DND-41 (cell line): ENCODE results near the gene SLC10A7.

Experiments used
- EZH2 ChIP-seq: IDR thresholded peaks from 3 replicates; pipeline ENCODE4 v1.6.1; 2012; ENCODE audit warnings: borderline replicate concordance, low read depth, mild to moderate bottlenecking, moderate library complexity, low read length, inconsistent platforms; ENCODE audit not compliant: severe bottlenecking
- TF ChIP-seq, protein P1 (sequence below): IDR thresholded peaks from 2 replicates; pipeline ENCODE4 v1.5.1; 2012; ENCODE audit warnings: borderline replicate concordance, low read length, moderate library complexity, mild to moderate bottlenecking; ENCODE audit not compliant: poor library complexity, severe bottlenecking; ENCODE audit errors: extremely low read depth

- TF ChIP-seq, protein P1, sequence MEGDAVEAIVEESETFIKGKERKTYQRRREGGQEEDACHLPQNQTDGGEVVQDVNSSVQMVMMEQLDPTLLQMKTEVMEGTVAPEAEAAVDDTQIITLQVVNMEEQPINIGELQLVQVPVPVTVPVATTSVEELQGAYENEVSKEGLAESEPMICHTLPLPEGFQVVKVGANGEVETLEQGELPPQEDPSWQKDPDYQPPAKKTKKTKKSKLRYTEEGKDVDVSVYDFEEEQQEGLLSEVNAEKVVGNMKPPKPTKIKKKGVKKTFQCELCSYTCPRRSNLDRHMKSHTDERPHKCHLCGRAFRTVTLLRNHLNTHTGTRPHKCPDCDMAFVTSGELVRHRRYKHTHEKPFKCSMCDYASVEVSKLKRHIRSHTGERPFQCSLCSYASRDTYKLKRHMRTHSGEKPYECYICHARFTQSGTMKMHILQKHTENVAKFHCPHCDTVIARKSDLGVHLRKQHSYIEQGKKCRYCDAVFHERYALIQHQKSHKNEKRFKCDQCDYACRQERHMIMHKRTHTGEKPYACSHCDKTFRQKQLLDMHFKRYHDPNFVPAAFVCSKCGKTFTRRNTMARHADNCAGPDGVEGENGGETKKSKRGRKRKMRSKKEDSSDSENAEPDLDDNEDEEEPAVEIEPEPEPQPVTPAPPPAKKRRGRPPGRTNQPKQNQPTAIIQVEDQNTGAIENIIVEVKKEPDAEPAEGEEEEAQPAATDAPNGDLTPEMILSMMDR = no peak
- TF ChIP-seq EZH2 = no peak
Observed at GRCh38 chr4:146498291-146498690, 23.4 kb downstream of the SLC10A7 start.
